Measurements from ENCODE around the gene KRT4. TPM values are rescaled to one million over a fixed set of nuclear protein-coding genes. Genes with fewer than 3 reads are reported as not detected.

KRT4 gene
- total RNA-seq, 1 experiment from 2014 or later = not detected

DNA sequence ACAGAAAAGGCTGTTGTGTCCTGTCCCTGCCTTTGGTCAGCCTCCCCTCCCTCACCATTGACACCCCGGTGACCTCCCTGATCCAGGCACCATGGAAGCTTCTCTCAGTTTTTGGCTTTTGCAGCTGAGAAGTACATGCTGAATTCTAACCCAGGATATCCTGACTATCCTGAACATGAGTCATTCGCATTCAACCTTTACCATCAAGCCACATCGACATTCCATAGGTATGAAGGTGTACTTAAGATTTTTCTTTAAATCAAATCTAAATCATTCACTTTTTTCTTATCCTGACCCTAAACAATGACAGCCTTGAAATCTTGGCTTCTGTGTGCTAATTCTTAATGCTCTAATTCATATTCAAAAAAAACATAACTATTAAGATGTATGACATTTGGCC lies 43.6 kb upstream of the KRT4 start:
- H3K9me3 ChIP-seq (ENCODE audit: control insufficient read depth, low read depth, low read length) = no peaks in the 10 kb centered on the region
- no peak overlapping the region for H3K4me2 ChIP-seq (ENCODE audit: insufficient read depth, insufficient read length, low read length)
- no peak overlapping the region for H4K8ac ChIP-seq (replicated peaks; ENCODE audit: insufficient read length, low read depth, low read length)
- no peak overlapping the region for H3K14ac ChIP-seq (ENCODE audit: insufficient read depth, low read length)
- H2BK20ac ChIP-seq (ENCODE audit: low read depth, low read length, poor library complexity, severe bottlenecking) = no peak overlapping the region
- TF ChIP-seq, protein P1, sequence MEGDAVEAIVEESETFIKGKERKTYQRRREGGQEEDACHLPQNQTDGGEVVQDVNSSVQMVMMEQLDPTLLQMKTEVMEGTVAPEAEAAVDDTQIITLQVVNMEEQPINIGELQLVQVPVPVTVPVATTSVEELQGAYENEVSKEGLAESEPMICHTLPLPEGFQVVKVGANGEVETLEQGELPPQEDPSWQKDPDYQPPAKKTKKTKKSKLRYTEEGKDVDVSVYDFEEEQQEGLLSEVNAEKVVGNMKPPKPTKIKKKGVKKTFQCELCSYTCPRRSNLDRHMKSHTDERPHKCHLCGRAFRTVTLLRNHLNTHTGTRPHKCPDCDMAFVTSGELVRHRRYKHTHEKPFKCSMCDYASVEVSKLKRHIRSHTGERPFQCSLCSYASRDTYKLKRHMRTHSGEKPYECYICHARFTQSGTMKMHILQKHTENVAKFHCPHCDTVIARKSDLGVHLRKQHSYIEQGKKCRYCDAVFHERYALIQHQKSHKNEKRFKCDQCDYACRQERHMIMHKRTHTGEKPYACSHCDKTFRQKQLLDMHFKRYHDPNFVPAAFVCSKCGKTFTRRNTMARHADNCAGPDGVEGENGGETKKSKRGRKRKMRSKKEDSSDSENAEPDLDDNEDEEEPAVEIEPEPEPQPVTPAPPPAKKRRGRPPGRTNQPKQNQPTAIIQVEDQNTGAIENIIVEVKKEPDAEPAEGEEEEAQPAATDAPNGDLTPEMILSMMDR (conservative IDR thresholded peaks at IDR 0.05) = no peak
- no peaks in the 10 kb centered on the region for H3K27me3 ChIP-seq (ENCODE audit: insufficient read depth, low read length)
- WGBS (ENCODE audit: extremely low coverage, insufficient read length, low lambda C conversion rate) = no CpG with 5 or more reads among the region's 3 CpGs
- H3K36me3 Mint-ChIP-seq (ENCODE audit: insufficient read depth in 1 of 3, low read depth in 3 of 3) = no peaks in the 10 kb centered on the region
- no peak overlapping the region for H2BK5ac ChIP-seq (ENCODE audit: insufficient read length, low read length)
- H4K20me1 ChIP-seq (ENCODE audit: control insufficient read depth, insufficient read depth, insufficient read length) = no peaks in the 10 kb centered on the region
- no peak overlapping the region for H4K91ac ChIP-seq (ENCODE audit: insufficient read length, low read depth, low read length)
- no peaks in the 10 kb centered on the region for H3K9me3 Mint-ChIP-seq
- no peak overlapping the region; a peak in 1 of 7 replicates for H3K27ac Mint-ChIP-seq
- peaks cover 21% of the 10 kb centered on the region for H3K27me3 Mint-ChIP-seq (ENCODE audit: low read depth)
- no peak overlapping the region for H3K4me3 Mint-ChIP-seq
- H3K4me1 ChIP-seq (ENCODE audit: insufficient read depth, low read length) = no peaks in the 10 kb centered on the region
- H2AFZ ChIP-seq (ENCODE audit: low read length) = no peak overlapping the region
- H2BK12ac ChIP-seq (ENCODE audit: insufficient read length, low read depth, low read length) = no peak overlapping the region
- H3K27ac ChIP-seq (ENCODE audit: insufficient read length, low read depth, low read length) = no peak overlapping the region
- no peak overlapping the region for H4K5ac ChIP-seq (ENCODE audit: insufficient read length, low read depth, low read length)
- no peak overlapping the region for H3K23ac ChIP-seq (ENCODE audit: insufficient read length, low read depth, low read length)
- no peak overlapping the region for H2AK5ac ChIP-seq (ENCODE audit: insufficient read length, low read length)
- H3T11ph ChIP-seq (ENCODE audit: low read length) = no peak overlapping the region
- no peak overlapping the region for H3K56ac ChIP-seq (ENCODE audit: insufficient read length, low read depth, low read length)
- H3K18ac ChIP-seq (ENCODE audit: insufficient read length, low read depth, low read length) = no peak overlapping the region
- no peak overlapping the region for H2BK120ac ChIP-seq (ENCODE audit: low read depth, low read length, poor library complexity, severe bottlenecking)
- H3K79me1 ChIP-seq (ENCODE audit: insufficient read depth, low read depth, low read length, poor library complexity, severe bottlenecking) = no peaks in the 10 kb centered on the region
- H3K4me1 Mint-ChIP-seq = no peaks in the 10 kb centered on the region
- H3K9ac ChIP-seq (ENCODE audit: extremely low read depth, insufficient read length, low read length) = no peak overlapping the region
- no peak overlapping the region for H3K4ac ChIP-seq (ENCODE audit: low read depth, low read length)
- H2BK15ac ChIP-seq (ENCODE audit: low read depth, low read length) = no peak overlapping the region
- no peak for DNase-seq
- H3K79me2 ChIP-seq (ENCODE audit: insufficient read depth, low read length) = no peaks in the 10 kb centered on the region
- H3K23me2 ChIP-seq (ENCODE audit: insufficient read length, low read depth, low read length, poor library complexity, severe bottlenecking) = no peaks in the 10 kb centered on the region

All from H9 (cell line).